HL-60/S4 treated with phorbol 12-myristate 13-acetate at 8.2 ng/mL for 4 days and 3 days (cell line): ENCODE measurements around the gene NXPE2.
"Not testable (repeated sequence)": the region's sequence is repeated elsewhere in the genome, so short reads cannot be mapped to it uniquely, and the experiment has no call there.

Experiments used
- in situ Hi-C: fragments of 300-500 bp; cut with MboI; formaldehyde crosslinking; loops from 2 replicates; pipeline ENCODE4 v1.15.0; 2022; ENCODE audit warnings: low sequenced_read_pairs

The NXPE2 gene

GRCh38 chr11:114678125-114679036 is at the start of gene NXPE2:
Gene NXPE2, plus strand, starts transcription at chr11:114678527. Its CDS starts 49 bp downstream, at chr11:114678576.
- in situ Hi-C loops = no loop called here

- in situ Hi-C loops = not testable (repeated sequence)
Observed at GRCh38 chr11:114631445-114631965, 46.8 kb upstream of the NXPE2 start.

- in situ Hi-C loops = not testable (repeated sequence)
Observed at GRCh38 chr11:114639440-114639839, 38.9 kb upstream of the NXPE2 start.

- in situ Hi-C loops = loop anchor here (25.0 kb wide), 1 partner anchor 88 kb away; the partner anchor contains the start of gene NXPE1
Observed at GRCh38 chr11:114650661-114651060, 27.7 kb upstream of the NXPE2 start.

- in situ Hi-C loops = loop anchor here (25.0 kb wide), 1 partner anchor 89 kb away; the partner anchor contains the start of gene NXPE1
Observed at GRCh38 chr11:114651145-114651718, 27.1 kb upstream of the NXPE2 start.

- in situ Hi-C loops = loop anchor here (25.0 kb wide), 1 partner anchor 91 kb away; the partner anchor contains the start of gene NXPE1
Observed at GRCh38 chr11:114653148-114653547, 25.2 kb upstream of the NXPE2 start.

GRCh38 chr11:114664641-114665040 is 13.7 kb upstream of the NXPE2 start:
- in situ Hi-C loops = loop anchor here (25.0 kb wide), 1 partner anchor 102 kb away; the partner anchor contains the start of gene NXPE1

- in situ Hi-C loops = loop anchor here (25.0 kb wide), 1 partner anchor 104 kb away; the partner anchor contains the start of gene NXPE1
Observed at GRCh38 chr11:114666760-114667159, 11.6 kb upstream of the NXPE2 start.

- in situ Hi-C loops = loop anchor here (25.0 kb wide), 1 partner anchor 106 kb away; the partner anchor contains the start of gene NXPE1
Observed at GRCh38 chr11:114668109-114668508, 10.2 kb upstream of the NXPE2 start.

GRCh38 chr11:114673661-114674060 is 4.7 kb upstream of the NXPE2 start:
- in situ Hi-C loops = loop anchor here (25.0 kb wide), 1 partner anchor 111 kb away; the partner anchor contains the start of gene NXPE1

- in situ Hi-C loops = no loop called here
Observed at GRCh38 chr11:114679505-114679904, 1.2 kb downstream of the NXPE2 start.

GRCh38 chr11:114683007-114683406 is 4.7 kb downstream of the NXPE2 start:
- in situ Hi-C loops = no loop called here

- in situ Hi-C loops = no loop called here
Observed at GRCh38 chr11:114684636-114685035, 6.3 kb downstream of the NXPE2 start.

- in situ Hi-C loops = no loop called here
Observed at GRCh38 chr11:114685097-114685496, 6.8 kb downstream of the NXPE2 start.

GRCh38 chr11:114705280-114706024 is 27.1 kb downstream of the NXPE2 start:
- in situ Hi-C loops = no loop called here

- in situ Hi-C loops = no loop called here
Observed at GRCh38 chr11:114709960-114710359, 31.6 kb downstream of the NXPE2 start.

- in situ Hi-C loops = no loop called here
Observed at GRCh38 chr11:114713756-114714155, 35.4 kb downstream of the NXPE2 start.

- in situ Hi-C loops = no loop called here
Observed at GRCh38 chr11:114719562-114719961, 41.2 kb downstream of the NXPE2 start.

- in situ Hi-C loops = no loop called here
Observed at GRCh38 chr11:114724916-114725524, 46.7 kb downstream of the NXPE2 start.

GRCh38 chr11:114725623-114726022 is 47.3 kb downstream of the NXPE2 start:
- in situ Hi-C loops = no loop called here
